HG02840 (cell line): ENCODE results near the gene CDK18.

Experiments
- ATAC-seq: cut with Tn5 transposase; IDR thresholded peaks from one replicate; pipeline ENCODE4 v1.9.1; 2021; ENCODE audit warnings: mild to moderate bottlenecking, moderate library complexity, moderate number of reproducible peaks; ENCODE audit not compliant: unreplicated experiment, low FRiP score

CDK18 gene

DNA sequence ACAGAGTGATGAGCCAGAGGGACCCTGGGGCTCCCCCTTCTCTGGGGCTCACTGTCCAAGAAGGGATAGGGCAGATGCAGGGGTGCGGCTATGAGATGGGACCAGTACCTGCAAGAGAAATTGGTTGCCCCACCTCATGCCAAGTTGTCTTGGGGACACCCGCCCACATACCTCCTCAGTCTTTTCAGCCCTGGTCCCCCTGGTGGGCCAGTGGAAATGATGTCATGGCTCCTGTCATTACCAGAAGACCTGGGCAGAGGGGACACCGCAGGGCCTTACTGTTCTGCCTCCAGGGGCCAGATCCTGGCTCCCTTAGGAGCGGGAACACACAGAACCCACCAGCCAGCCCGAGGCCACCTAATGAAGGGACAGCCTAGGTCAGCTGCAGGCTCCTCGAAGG is 63.2 kb downstream of the CDK18 start:
- ATAC-seq, result no peak

DNA sequence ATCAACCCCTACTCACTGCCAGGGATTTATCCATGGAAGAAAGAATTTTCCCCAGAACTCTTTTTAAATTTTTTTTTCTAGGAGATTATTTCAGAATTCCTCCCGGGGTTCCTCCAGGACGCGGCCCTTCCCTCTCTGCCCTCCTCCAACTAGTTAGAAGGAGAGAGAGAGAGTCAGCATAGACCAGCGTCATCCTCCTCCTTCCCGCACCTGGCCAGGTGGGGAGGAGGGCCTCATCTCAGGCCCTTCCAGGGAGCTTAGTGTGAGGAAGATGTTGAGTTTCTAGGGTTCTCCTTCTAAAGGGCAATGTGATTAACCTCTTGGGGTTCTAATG is 63.6 kb downstream of the CDK18 start:
- no peak for ATAC-seq

DNA sequence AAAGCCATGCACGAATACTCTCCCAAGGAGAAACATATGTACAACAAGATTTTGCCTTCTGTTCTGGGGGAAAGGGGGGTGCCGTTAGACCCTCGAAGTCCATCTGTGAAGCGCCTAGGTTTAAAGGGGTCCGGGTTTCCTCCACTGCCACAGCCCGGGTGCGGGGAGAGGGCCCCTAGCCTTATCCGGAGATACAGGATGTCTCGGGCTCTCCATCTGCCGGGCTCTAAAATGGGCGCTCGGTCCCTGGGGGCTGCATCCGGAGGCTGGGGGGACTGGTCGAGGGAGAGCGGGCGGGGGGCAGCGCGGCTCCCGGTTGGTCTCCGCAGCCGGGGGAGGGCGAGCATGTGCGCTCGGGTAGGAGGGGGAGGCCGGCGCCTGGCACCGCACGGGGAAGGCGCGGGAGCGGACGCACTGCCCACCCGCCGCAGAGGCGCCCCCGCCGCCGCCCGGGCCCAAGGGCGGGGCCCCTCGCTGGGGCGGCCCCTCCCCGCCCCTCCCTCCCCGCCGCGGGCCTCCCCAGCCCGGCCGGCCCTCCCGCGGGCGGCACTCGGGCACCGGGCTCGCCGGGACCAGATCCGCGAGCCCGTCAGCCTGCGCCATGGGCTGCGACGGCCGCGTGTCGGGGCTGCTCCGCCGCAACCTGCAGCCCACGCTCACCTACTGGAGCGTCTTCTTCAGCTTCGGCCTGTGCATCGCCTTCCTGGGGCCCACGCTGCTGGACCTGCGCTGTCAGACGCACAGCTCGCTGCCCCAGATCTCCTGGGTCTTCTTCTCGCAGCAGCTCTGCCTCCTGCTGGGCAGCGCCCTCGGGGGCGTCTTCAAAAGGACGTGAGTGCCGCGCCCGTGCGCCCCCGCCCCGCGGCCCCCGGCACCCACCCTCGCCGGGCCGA is 64.2 kb downstream of the CDK18 start:
- no peak for ATAC-seq

DNA sequence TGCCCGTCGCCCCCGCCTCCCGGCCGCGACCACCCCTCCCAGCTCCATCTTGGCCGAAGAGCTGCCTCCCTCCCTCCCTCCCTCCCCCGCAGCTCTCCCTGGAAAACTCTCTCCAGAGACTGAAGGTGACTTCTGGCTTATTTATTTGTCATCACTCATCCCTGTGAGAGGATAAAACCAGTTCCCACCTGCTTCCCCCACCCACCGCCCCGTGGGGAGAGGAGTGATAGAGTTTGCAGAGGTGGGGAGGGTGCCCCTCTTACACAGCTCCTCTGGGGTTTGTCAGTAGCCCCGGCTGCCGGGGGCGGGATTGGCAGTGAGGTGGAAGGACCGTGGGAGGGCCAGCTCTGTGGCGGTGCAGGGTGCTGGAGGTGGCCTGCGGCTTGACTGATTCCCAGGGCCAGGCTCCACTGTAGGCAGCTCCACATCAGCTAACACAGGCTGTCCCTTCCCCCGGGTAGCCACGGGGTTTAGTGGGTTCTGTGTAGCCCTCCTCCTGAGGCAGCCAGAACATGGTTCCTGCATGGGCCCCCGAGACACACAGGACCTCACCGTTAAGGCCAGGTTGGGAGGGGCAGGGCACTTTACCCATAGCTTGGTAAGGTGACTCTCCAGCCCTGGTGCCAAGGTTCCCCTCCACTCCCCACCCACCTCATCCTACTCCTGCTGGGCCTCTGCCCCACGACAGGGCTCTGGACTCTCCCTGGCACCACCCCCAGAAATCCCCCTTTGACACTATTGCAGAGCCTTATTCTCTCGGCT is 65.1 kb downstream of the CDK18 start:
- ATAC-seq, result no peak

DNA sequence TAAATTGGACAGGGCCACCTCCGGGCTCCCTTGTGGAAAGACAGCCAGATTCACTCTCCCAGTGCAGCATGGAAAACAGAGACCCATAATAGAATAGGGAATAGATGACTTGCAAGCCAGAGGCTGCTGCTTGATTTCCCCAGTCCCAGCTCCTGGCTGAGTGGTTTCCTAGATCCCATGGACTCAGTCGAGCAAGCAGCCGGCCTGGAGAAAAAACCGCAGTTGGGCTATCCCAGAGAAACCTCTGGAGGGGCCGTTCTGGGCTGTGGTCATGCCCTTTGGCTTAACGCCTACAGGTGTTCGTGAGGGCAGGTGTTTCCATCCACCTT is 65.7 kb downstream of the CDK18 start:
- ATAC-seq, result no peak

DNA sequence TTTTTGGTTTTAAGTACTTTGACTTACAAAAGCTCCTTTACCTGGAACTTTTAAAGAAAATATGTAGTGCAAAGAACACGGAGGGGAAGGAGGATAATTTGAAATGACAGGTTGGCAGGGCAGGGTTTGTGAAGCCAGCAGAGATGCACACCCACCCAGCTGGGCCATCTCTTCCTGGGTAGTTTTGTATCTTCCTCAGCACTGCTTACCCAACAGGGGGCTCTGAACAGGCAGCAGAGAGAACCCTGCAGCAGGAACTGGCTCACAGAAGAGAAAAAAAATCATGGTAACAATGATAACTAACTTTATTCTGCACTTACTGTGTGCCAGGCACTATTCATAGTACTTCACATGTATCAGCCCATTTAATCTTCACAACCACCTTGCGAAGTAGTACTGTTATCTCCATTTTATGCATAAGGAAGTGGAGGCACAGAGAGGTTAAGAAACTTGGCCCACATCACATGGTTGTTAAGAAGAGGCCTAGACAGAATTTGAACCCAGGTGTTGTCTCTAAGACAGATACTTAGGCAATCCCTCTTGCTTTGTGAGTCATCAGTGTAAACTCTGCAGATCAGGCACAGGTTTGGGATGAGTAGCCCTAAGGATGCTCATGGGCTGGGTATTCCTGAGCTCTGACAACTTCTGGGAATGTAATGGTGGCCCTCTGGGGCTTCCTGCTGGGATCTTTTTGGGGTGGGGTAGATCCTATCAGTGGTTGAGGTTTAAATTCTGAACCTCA is 66.5 kb downstream of the CDK18 start:
- ATAC-seq, result no peak

DNA sequence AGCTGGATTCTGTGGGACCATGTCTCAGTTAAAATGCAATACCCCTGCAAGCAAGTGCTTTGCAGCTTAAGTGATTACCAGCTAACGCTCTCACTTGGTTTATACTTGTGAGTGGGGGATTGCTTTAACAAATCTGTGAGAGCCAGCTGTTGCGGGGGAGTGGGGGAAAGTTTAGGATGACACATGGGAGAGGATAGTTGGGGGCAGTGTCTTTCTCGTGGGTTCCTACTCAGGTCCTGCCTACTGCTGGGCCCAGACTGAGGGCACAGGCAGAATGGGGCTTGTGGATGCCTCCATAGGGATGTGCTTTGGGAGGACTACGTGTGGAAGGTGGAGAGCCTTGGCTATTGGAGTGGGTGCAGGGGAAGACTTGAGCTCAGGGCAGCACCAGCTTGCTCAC is 67.3 kb downstream of the CDK18 start:
- no peak for ATAC-seq

DNA sequence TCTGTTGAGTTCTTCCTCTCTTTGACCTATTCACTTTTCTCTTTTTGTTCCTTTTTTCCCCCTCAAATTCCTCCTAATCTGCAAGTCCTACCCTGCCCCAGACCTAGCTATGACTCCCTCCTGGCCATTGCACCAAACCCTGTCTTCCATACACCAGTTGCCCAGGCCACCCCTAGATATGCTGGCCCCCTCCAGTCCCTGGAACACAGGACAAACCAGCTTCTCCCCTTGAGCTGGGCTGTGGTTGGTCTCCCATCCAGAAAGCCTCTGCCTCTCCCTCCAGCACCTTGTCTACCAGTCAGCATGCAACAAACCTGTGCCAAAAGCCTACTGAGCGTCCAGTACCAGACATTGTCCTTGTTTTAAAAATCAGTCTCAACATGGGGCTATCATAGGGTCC is 68.0 kb downstream of the CDK18 start:
- ATAC-seq, result no peak

DNA sequence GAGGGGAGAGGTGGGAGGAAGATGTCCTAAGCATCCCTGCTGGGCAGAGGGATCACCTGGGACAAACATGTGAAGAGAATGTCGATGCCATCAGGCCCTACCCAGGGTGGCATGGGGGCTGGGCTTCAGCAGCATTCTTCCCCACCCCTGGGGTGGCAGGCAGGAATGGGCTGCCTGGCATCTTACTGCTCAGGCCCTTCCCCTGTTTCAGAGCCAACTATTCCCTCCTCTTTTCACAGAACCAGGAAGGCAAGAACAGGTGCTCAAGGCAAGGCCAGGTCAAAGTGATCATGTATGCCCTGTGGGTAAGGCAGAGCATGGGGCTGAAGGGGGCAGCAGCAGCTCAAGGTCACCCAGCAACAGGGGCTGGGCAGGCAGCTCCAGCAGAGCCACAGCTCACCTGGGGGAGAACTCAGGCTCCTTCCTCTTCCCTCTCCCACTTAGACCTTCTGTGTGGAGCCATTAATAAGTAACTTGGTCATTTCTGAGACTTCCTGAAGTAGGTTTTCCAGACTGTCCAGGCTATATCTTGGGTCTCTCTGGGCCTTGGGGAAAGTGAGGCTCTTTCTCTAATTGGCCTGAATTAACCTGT is 70.9 kb downstream of the CDK18 start:
- ATAC-seq, result no peak

DNA sequence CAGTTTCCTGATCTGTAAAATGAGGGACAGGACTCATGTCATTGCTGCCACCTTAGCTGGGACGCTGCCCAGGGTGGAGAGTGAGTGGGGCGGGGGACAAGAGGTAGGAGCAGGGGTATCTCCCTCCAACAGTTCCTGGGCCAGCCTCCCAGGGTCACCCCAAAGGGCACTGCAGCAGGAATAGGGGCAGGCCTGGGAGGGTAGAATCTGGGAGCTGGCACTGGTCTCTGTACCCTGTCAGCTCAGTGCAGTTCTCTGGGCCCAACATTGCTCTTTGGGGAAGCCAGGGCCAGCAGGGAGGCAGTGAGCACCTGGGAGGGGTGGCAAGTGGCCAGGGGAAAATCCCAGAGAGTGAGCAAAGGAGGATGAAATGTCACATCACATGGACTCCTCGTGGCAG is 71.5 kb downstream of the CDK18 start:
- ATAC-seq, result no peak

DNA sequence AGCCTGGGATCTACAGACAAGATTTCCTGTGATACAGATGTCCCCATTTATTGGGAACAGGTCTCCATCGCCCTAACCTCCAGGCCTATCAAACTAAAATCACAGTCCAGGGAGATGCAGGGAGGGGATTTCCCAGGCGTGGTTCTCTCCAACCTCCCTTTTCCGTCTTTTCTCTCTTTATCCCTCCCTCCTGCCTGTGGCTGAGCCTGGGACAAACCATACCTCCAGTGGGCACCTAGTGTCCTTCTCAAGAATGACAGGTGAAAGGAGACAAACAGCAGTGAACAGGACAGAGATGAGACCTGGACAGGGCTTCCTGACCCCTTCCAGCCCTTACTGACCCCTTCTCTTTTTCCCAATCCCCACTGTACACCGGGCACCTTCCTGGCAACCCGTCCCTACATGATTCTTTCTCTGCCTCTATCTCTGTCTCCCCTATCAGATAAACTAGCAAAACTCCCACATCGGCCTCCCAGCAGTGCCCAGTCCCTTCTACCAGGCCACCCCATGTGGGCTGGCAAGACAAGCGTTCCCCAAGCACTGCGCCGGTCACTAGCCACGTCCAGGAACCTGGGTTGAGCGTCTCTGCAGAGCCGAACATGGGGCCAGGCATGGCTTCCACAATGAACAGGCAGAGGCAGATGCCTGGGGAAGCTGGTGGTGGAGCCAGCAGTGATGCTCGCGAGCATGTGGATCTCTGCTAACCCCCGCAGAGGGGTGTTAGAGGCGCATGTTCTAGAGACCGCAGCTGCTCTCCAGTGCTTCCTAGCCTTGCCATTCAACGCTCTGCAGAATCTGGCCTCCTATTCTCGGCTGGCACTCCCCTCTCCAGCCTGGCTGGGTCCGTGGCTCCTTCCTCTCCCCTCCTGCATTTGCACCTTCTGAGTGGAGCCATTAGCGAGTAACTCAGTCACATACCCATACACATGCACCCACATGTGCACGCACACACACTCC is 72.6 kb downstream of the CDK18 start:
- ATAC-seq, result no peak

DNA sequence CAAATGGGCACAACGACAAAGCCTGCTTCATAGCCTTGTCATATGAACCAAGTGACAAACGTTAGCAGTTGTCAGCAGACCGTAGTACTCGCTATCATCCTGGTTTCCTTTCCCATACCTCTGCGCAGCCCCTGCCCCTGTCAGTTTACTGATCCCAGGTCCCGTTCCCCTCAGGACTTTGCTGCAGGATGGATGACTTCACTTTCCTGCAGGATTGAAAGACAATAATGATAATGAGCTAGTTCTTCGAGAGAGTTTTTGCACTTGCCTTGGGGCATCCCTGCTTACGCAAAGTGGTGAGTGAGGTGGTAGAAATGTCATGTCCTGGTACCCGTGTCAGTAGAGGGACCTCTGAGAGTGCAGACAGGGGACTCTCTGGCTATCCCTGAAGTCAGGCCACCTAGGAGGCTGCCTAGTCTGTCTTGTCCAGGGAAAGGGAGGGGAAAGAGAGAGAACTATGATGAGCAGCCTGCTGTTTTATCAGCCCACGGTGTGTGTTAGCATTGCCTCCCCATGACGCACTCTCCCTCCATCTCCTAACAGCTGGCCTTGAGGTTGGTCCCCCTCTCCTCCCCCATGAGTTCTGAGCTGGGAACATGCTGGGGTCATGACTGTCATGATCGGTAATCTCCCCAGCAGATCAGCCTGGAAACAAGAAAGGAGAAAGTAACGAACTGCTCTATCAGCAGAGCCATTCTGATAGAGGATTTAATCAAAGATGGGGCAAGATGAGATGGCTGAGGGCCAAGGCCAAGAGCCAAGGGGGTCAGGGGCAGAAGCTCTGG is 73.6 kb downstream of the CDK18 start:
- ATAC-seq, result no peak

DNA sequence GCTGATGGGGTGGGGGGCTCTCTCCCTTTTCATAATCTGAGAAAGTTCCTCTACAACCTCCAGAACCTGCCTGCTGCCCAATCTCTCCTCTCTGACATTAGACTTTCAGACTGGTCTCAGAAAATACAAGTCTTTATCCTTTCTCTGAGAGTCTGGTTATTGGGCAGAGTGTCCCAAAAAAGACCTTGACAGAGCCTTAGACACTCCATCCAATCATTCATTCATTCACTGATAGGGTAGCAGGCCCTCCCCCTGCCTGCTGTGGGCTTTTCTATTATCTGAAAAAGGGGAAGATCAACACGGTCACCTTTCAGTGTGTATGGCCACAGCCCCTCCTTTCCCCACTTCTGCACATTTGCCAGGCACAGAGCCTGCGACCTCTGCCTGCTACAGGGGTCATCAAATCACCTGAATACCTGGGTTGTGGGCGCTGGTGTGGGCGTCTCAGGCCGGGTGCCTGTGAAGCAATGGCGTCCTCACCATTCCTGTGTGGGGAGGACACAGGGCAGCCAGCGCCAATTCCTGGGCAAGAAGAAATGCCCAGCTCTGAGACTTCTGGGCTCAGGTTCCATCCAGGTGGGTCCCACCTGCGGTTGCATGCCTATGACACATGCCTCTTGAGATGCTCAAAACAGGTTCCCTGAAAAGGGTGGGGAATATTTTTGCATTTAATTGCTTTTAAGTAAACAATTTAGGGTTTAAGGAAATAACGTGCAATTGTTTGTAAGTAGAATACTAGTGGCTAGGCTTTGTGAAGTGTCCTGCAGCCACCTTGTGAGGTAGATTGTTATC is 74.5 kb downstream of the CDK18 start:
- no peak for ATAC-seq

DNA sequence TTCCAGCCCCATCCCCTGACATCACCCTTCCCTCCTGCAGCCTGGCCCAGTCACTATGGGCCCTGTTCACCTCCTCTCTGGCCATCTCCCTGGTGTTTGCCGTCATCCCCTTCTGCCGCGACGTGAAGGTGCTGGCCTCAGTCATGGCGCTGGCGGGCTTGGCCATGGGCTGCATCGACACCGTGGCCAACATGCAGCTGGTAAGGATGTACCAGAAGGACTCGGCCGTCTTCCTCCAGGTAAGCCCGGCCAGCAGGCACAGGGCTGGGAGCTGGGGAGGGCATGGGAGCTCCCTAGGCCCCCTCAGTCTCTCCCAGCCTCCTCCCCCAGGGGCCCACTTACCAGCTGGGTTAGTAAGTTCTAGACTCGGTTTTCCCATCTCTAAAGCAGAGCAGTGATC is 75.2 kb downstream of the CDK18 start:
- no peak for ATAC-seq

DNA sequence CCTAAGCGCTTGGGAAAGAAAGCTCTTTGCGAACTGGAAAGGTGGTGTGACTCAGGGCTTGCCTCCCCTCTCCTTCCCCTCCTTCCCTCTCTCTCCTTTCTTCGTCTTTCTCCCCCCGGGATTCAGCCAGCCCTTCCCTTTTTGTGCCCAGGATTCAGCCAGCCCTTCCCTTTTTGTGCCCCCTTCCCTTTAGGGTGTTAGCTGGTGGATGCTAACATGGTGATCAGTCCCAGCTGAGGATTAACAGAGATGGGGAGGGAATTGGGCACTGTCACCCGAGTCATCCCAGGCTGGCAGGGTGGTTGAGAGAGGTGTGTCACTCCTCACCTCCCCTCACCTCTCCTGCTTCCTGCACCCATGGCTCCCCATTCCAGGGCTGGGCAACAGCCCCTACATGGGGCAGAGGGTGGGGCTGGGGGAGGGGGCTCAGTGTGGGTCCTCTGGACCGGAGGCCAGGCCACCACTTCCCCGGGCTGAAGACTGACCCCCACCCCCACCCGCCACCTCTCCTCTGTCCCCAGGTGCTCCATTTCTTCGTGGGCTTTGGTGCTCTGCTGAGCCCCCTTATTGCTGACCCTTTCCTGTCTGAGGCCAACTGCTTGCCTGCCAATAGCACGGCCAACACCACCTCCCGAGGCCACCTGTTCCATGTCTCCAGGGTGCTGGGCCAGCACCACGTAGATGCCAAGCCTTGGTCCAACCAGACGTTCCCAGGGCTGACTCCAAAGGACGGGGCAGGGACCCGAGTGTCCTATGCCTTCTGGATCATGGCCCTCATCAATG is 75.9 kb downstream of the CDK18 start:
- no peak for ATAC-seq

DNA sequence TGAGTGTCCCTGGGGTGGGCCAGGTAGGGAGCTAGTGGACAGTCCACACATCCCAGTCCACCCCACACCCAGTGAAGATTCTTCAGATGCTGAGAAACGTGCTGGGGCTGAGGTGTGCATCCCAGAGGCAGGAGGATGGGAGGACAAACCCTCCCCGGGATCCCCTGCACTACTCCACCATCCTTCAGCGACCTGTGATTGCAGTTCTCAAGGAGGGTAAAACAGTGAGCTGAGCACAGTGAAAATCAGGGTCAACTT is 76.4 kb downstream of the CDK18 start:
- no peak for ATAC-seq

DNA sequence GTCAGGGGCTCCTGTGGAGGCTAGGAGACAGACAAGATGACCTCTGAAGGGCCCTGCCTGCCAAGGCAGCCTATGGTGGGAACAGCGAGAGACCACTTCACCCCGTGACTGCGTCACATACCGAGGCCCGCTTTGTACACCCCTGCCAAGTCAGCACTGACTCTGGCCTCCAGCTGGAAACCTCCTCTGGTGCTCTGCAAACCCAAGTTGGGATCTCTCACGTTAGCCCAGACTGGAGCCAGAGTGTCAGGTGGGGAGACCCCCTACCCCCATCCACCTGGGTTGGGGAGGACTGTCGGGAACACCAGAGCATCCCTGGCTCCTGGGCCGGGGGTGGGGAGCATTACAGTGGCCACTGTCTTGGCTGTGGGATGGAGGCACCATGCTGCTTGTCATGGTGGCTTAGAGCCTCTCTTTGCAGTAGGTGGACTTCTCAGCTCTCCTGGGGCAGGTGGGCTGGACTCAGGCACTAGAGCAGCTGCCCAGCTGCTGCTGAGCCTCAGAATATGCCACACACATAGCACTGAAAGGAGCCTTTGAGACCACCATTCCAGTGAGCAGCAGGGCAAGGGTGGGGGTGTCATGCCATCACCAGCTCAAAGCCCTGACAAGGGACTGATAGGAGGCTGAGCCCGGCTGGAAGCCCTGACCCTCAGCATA is 77.0 kb downstream of the CDK18 start:
- no peak for ATAC-seq
